ENCODE results near the gene CALY.

The CALY gene

GRCh38 chr10:133324198-133324792, 12.4 kb downstream of the CALY start:
- no peak for TF ChIP-seq GATA2 (IDR thresholded peaks at IDR 0.05; ENCODE audit: low read depth, low read length)
- no peak for TF ChIP-seq GATA3 (IDR thresholded peaks at IDR 0.05; ENCODE audit: low read depth, low read length)

DNA sequence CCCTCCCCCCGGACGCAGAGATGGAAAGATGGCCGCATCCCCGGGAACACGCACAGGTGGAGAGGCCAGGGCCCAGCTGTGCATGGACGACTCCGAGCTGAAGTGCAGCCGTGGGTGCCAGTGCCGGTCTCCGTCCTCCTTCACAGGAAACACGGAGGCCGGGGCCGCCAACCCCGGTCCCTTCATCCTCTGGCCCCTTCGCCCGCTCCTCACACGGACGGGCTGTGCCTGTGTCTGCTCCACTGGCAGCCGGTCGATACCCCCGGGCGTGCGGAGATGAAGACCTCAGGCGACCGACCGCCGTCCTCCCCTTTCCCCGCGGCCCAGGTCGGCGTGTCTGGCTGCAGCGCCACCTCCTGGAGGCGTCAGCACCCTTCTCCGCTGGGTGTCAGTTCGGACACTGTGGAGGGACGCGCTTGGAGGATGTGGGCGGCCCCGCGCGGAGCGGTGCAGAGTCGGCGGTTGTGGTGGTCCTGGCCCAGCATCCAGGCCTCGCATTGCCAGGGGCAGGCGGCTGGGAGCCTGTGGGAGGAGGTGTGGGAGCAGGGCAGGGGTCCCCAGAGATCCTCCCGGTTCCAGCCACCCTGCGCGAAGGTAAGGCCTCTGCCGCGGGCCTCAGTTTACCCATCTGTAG, 18.1 kb downstream of the CALY start:
- no peak for TF ChIP-seq GATA3 (IDR thresholded peaks at IDR 0.05; ENCODE audit: low read depth, low read length)
- no peak for TF ChIP-seq GATA2 (IDR thresholded peaks at IDR 0.05; ENCODE audit: low read depth, low read length)

GRCh38 chr10:133316732-133317131, 20.0 kb downstream of the CALY start:
- no peak for TF ChIP-seq GATA2 (IDR thresholded peaks at IDR 0.05; ENCODE audit: low read depth, low read length)
- no peak for TF ChIP-seq GATA3 (IDR thresholded peaks at IDR 0.05; ENCODE audit: low read depth, low read length)

DNA sequence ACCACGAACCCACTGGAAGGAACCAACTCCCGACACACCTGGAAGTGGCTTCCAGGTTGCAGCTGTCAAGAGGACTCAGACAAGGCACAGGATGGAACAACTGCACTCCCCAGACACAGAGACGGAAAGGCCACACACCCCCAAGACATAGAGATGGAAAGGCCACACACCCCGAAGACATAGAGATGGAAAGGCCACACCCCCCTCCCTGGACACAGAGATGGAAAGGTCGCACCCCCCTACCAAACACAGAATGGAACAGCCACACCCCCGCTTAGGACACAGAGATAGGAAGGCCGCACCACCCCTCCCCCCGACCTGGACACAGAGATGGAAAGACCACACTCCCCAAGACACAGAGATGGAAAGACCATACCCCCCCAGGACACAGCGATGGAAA, 20.4 kb downstream of the CALY start:
- no peak for TF ChIP-seq GATA3 (IDR thresholded peaks at IDR 0.05; ENCODE audit: low read depth, low read length)
- TF ChIP-seq GATA2 (IDR thresholded peaks at IDR 0.05; ENCODE audit: low read depth, low read length), result no peak

GRCh38 chr10:133315847-133316246, 20.8 kb downstream of the CALY start:
- no peak for TF ChIP-seq GATA3 (IDR thresholded peaks at IDR 0.05; ENCODE audit: low read depth, low read length)
- no peak for TF ChIP-seq GATA2 (IDR thresholded peaks at IDR 0.05; ENCODE audit: low read depth, low read length)

DNA sequence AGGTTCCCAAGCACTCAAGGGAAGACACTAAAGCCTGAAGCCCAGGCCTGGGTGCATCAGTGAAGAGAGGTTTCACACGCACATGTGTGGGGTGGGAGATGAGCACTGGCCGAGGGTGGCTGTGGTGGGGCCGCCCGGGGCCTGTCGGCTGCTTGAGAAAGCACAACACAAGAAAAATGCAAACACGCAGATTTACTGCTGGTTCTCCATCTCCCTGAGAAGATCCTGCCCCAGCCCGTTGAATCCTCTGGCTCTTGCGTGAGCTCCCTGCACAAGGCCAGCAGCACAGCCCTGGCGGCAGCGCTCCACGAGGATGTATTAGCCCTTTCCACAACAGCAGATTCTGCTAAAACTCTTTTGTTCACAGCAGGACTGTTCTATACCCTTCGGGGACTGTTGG, 21.8 kb downstream of the CALY start:
- TF ChIP-seq GATA2 (IDR thresholded peaks at IDR 0.05; ENCODE audit: low read depth, low read length), result no peak
- no peak for TF ChIP-seq GATA3 (IDR thresholded peaks at IDR 0.05; ENCODE audit: low read depth, low read length)

GRCh38 chr10:133313192-133313591, 23.5 kb downstream of the CALY start:
- TF ChIP-seq GATA3 (IDR thresholded peaks at IDR 0.05; ENCODE audit: low read depth, low read length) (no peak), GATA2 (IDR thresholded peaks at IDR 0.05; ENCODE audit: low read depth, low read length) (no peak)

GRCh38 chr10:133312769-133313145, 23.9 kb downstream of the CALY start:
- TF ChIP-seq GATA3 (IDR thresholded peaks at IDR 0.05; ENCODE audit: low read depth, low read length) (no peak), GATA2 (IDR thresholded peaks at IDR 0.05; ENCODE audit: low read depth, low read length) (no peak)

DNA sequence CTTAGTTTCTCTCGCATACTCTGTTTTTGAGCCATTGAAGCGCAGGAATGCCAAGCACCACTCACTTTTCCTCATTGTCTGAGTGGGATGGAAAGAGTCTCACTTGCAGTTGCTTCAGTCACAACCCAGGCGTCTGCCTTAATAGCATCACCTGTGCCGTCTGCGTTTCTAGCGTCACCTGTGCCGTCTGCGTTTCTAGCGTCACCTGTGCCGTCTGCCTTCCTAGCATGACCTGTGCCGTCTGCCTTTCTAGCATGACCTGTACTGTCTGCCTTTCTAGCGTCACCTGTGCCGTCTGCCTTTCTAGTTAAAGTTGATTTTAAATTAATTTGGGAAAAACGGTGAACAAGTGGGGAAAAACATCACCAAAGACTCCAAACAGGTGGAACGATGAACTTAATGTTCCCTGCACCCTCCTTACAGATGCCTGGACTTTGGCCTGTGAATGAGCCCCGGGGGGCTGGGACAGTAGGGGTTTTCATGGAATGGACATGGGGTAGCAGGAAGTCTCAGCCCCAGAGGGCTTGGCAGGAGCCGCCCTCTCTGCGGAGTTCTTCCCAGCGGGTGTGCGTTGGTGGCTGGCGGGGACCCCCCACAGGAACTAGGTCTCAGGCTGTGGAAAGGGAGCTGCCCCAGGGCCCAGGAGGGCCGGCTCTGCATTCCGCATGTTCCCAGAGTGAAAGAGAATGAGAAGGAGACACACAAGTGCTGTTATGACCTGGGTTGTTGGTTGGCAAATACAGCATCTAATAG, 24.5 kb downstream of the CALY start:
- TF ChIP-seq GATA2 (IDR thresholded peaks at IDR 0.05; ENCODE audit: low read depth, low read length) (no peak), GATA3 (IDR thresholded peaks at IDR 0.05; ENCODE audit: low read depth, low read length) (no peak)

DNA sequence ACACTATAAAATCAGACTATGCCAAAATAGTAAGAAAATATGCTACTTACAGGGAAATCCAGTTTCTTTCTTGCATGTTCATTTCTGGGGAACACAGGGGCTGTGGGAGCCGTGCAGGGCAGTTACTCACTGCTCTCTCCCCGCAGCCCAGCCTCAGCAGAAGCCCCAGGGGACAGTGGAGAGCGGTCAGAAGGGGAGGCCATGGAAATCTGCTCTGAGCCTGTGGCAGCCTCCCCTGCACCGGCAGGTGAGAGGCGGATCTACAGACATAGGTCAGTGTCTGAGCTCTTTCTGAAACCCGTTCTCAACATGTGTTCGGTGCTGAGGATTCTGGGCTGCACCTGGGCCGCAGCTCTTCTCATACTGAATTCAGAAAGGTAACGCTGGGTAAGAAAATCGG, 25.1 kb downstream of the CALY start:
- TF ChIP-seq GATA3 (IDR thresholded peaks at IDR 0.05; ENCODE audit: low read depth, low read length) (no peak), GATA2 (IDR thresholded peaks at IDR 0.05; ENCODE audit: low read depth, low read length) (no peak)

DNA sequence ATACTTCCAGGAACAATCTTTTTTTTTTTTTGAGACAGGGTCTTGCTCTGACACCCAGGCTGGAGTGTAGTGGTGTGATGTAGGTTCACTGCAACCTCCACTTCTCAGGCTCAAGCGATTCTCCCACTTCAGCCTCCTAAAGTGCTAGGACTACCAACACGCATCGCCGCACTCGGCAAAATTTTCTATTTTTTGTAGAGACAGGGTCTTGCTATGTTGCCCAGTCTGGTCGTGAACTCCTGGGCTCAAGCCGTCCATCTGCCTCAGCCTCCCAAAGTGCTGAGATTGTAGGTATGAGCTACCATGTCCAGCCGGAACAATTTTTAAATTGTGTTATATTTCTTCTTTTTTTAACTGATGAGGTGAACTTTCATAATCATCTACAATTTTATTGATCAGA, 25.9 kb downstream of the CALY start:
- TF ChIP-seq GATA3 (IDR thresholded peaks at IDR 0.05; ENCODE audit: low read depth, low read length), result no peak
- no peak for TF ChIP-seq GATA2 (IDR thresholded peaks at IDR 0.05; ENCODE audit: low read depth, low read length)

- TF ChIP-seq GATA2 (IDR thresholded peaks at IDR 0.05; ENCODE audit: low read depth, low read length), result no peak
- no peak for TF ChIP-seq GATA3 (IDR thresholded peaks at IDR 0.05; ENCODE audit: low read depth, low read length)
These were observed 26.3 kb downstream of the CALY start for GRCh38 chr10:133310399-133310755.

GRCh38 chr10:133309720-133310398, 26.8 kb downstream of the CALY start:
- no peak for TF ChIP-seq GATA2 (IDR thresholded peaks at IDR 0.05; ENCODE audit: low read depth, low read length)

GRCh38 chr10:133309100-133309719, 27.5 kb downstream of the CALY start:
- no peak for TF ChIP-seq GATA3 (IDR thresholded peaks at IDR 0.05; ENCODE audit: low read depth, low read length)
- TF ChIP-seq GATA2 (IDR thresholded peaks at IDR 0.05; ENCODE audit: low read depth, low read length), result no peak

Measured in SH-SY5Y (cell line).